ENCODE data around the gene ZNFX1. TPM values are rescaled to one million over a fixed set of nuclear protein-coding genes. Genes with fewer than 3 reads are reported as not detected.
A peak's percentile ranks its signal among the peaks of the same experiment; 100 is the strongest.

Gene ZNFX1
- total and polyA plus RNA-seq, 4 donors: 10.4 to 59.4 (median 35.5) TPM

GRCh38 chr20:49287555-49288249, 9.8 kb upstream of the ZNFX1 start:
- Histone ChIP-seq H3K27ac (ENCODE audit: low read depth in 1 of 2, low read length in 2 of 2) (peak overlapping the region in 1 of 2 donors; percentile 8), H3K36me3 (ENCODE audit: control insufficient read depth in 1 of 2, insufficient read depth in 2 of 2, low read length in 1 of 2) (peaks cover 26 to 28% of the 10 kb centered on the region in 2 donors), H3K4me3 (ENCODE audit: low read length in 2 of 2) (no peak overlapping the region), H3K4me1 (ENCODE audit: control insufficient read depth in 1 of 2, insufficient read depth in 2 of 2, low read length in 2 of 2) (peaks cover 0 to 2% of the 10 kb centered on the region in 2 donors), H3K9me3 (ENCODE audit: control insufficient read depth, low read length) (peaks cover 14% of the 10 kb centered on the region), H3K27me3 (ENCODE audit: control insufficient read depth in 1 of 2, insufficient read depth in 2 of 2, low read length in 1 of 2) (no peaks in the 10 kb centered on the region)
- no peak for ATAC-seq (ENCODE audit: low FRiP score)
- no peak for DNase-seq
- intact Hi-C loops (cut with DNase I): no loop called here

GRCh38 chr20:49286689-49287551, 9.1 kb upstream of the ZNFX1 start:
- peaks cover 14% of the 10 kb centered on the region for H3K9me3 ChIP-seq (ENCODE audit: control insufficient read depth, low read length)
- H3K27me3 ChIP-seq (ENCODE audit: control insufficient read depth in 1 of 2, insufficient read depth in 2 of 2, low read length in 1 of 2): no peaks in the 10 kb centered on the region
- H3K4me1 ChIP-seq (ENCODE audit: control insufficient read depth in 1 of 2, insufficient read depth in 2 of 2, low read length in 2 of 2): peaks cover 0 to 2% of the 10 kb centered on the region in 2 donors
- no peak overlapping the region for H3K27ac ChIP-seq (ENCODE audit: low read depth in 1 of 2, low read length in 2 of 2)
- no peak overlapping the region for H3K4me3 ChIP-seq (ENCODE audit: low read length in 2 of 2)
- intact Hi-C loops (cut with DNase I): no loop called here
- 95 to 97% methylated on average over 16 of the region's 16 CpGs for WGBS, 2 donors
- ATAC-seq (ENCODE audit: low FRiP score): no peak
- peaks cover 28 to 30% of the 10 kb centered on the region in 2 donors for H3K36me3 ChIP-seq (ENCODE audit: control insufficient read depth in 1 of 2, insufficient read depth in 2 of 2, low read length in 1 of 2)
- no peak for DNase-seq

GRCh38 chr20:49285813-49286494, 8.1 kb upstream of the ZNFX1 start:
- H3K9me3 ChIP-seq (ENCODE audit: control insufficient read depth, low read length): peaks cover 14% of the 10 kb centered on the region
- intact Hi-C loops (cut with DNase I): no loop called here
- no peak for ATAC-seq (ENCODE audit: low FRiP score)

GRCh38 chr20:49285233-49285668, 7.4 kb upstream of the ZNFX1 start:
- H3K27me3 ChIP-seq (ENCODE audit: control insufficient read depth in 1 of 2, insufficient read depth in 2 of 2, low read length in 1 of 2): no peaks in the 10 kb centered on the region
- H3K27ac ChIP-seq (ENCODE audit: low read depth in 1 of 2, low read length in 2 of 2): no peak overlapping the region
- no peak for ATAC-seq (ENCODE audit: low FRiP score)
- H3K36me3 ChIP-seq (ENCODE audit: control insufficient read depth in 1 of 2, insufficient read depth in 2 of 2, low read length in 1 of 2): peaks cover 26 to 27% of the 10 kb centered on the region in 2 donors
- H3K4me1 ChIP-seq (ENCODE audit: control insufficient read depth in 1 of 2, insufficient read depth in 2 of 2, low read length in 2 of 2): peaks cover 0 to 2% of the 10 kb centered on the region in 2 donors
- DNase-seq: no peak
- no peak overlapping the region for H3K4me3 ChIP-seq (ENCODE audit: low read length in 2 of 2)
- 88 to 90% methylated on average over 1 of the region's 1 CpG for WGBS, 2 donors
- intact Hi-C loops (cut with DNase I): no loop called here
- peaks cover 14% of the 10 kb centered on the region for H3K9me3 ChIP-seq (ENCODE audit: control insufficient read depth, low read length)

More at GRCh38 chr20:49285813-49286494, 8.1 kb upstream of the ZNFX1 start:
- no peak overlapping the region for H3K27ac ChIP-seq (ENCODE audit: low read depth in 1 of 2, low read length in 2 of 2)
- no peaks in the 10 kb centered on the region for H3K27me3 ChIP-seq (ENCODE audit: control insufficient read depth in 1 of 2, insufficient read depth in 2 of 2, low read length in 1 of 2)
- no peak overlapping the region for H3K4me3 ChIP-seq (ENCODE audit: low read length in 2 of 2)
- DNase-seq: no peak
- peaks cover 28 to 29% of the 10 kb centered on the region in 2 donors for H3K36me3 ChIP-seq (ENCODE audit: control insufficient read depth in 1 of 2, insufficient read depth in 2 of 2, low read length in 1 of 2)
- H3K4me1 ChIP-seq (ENCODE audit: control insufficient read depth in 1 of 2, insufficient read depth in 2 of 2, low read length in 2 of 2): peaks cover 0 to 2% of the 10 kb centered on the region in 2 donors
- 98% methylated on average over 4 of the region's 4 CpGs for WGBS, 2 donors

- H3K4me1 ChIP-seq (ENCODE audit: control insufficient read depth in 1 of 2, insufficient read depth in 2 of 2, low read length in 2 of 2): peaks cover 0 to 2% of the 10 kb centered on the region in 2 donors
- H3K4me3 ChIP-seq (ENCODE audit: low read length in 2 of 2): no peak overlapping the region
- DNase-seq: no peak
- peaks cover 27% of the 10 kb centered on the region in 2 donors for H3K36me3 ChIP-seq (ENCODE audit: control insufficient read depth in 1 of 2, insufficient read depth in 2 of 2, low read length in 1 of 2)
- no peak for ATAC-seq (ENCODE audit: low FRiP score)
- H3K9me3 ChIP-seq (ENCODE audit: control insufficient read depth, low read length): peaks cover 14% of the 10 kb centered on the region
- 93 to 97% methylated on average over 5 of the region's 5 CpGs for WGBS, 2 donors
- no peaks in the 10 kb centered on the region for H3K27me3 ChIP-seq (ENCODE audit: control insufficient read depth in 1 of 2, insufficient read depth in 2 of 2, low read length in 1 of 2)
- H3K27ac ChIP-seq (ENCODE audit: low read depth in 1 of 2, low read length in 2 of 2): no peak overlapping the region
- intact Hi-C loops (cut with DNase I): no loop called here
Measured at GRCh38 chr20:49284818-49285217, 7.0 kb upstream of the ZNFX1 start.

GRCh38 chr20:49283703-49284625, 6.1 kb upstream of the ZNFX1 start:
- no peak overlapping the region for H3K4me3 ChIP-seq (ENCODE audit: low read length in 2 of 2)
- no peak overlapping the region for H3K27ac ChIP-seq (ENCODE audit: low read depth in 1 of 2, low read length in 2 of 2)
- DNase-seq (no peak), ATAC-seq (ENCODE audit: low FRiP score) (no peak)
- intact Hi-C loops (cut with DNase I): no loop called here
- WGBS, 2 donors: 94 to 97% methylated on average over 3 of the region's 3 CpGs
- H3K9me3 ChIP-seq (ENCODE audit: control insufficient read depth, low read length): peaks cover 14% of the 10 kb centered on the region
- peaks cover 0 to 2% of the 10 kb centered on the region in 2 donors for H3K4me1 ChIP-seq (ENCODE audit: control insufficient read depth in 1 of 2, insufficient read depth in 2 of 2, low read length in 2 of 2)
- peaks cover 24 to 27% of the 10 kb centered on the region in 2 donors for H3K36me3 ChIP-seq (ENCODE audit: control insufficient read depth in 1 of 2, insufficient read depth in 2 of 2, low read length in 1 of 2)
- H3K27me3 ChIP-seq (ENCODE audit: control insufficient read depth in 1 of 2, insufficient read depth in 2 of 2, low read length in 1 of 2): no peaks in the 10 kb centered on the region

GRCh38 chr20:49283176-49283702, 5.4 kb upstream of the ZNFX1 start:
- H3K27ac ChIP-seq (ENCODE audit: low read depth in 1 of 2, low read length in 2 of 2): no peak overlapping the region
- H3K27me3 ChIP-seq (ENCODE audit: control insufficient read depth in 1 of 2, insufficient read depth in 2 of 2, low read length in 1 of 2): no peaks in the 10 kb centered on the region
- peaks cover 0 to 2% of the 10 kb centered on the region in 2 donors for H3K4me1 ChIP-seq (ENCODE audit: control insufficient read depth in 1 of 2, insufficient read depth in 2 of 2, low read length in 2 of 2)
- no peak for DNase-seq
- H3K9me3 ChIP-seq (ENCODE audit: control insufficient read depth, low read length): peaks cover 13% of the 10 kb centered on the region
- intact Hi-C loops (cut with DNase I): no loop called here
- no peak for ATAC-seq (ENCODE audit: low FRiP score)
- 94 to 95% methylated on average over 9 of the region's 9 CpGs for WGBS, 2 donors
- H3K4me3 ChIP-seq (ENCODE audit: low read length in 2 of 2): no peak overlapping the region
- H3K36me3 ChIP-seq (ENCODE audit: control insufficient read depth in 1 of 2, insufficient read depth in 2 of 2, low read length in 1 of 2): peaks cover 21 to 27% of the 10 kb centered on the region in 2 donors

Data from aorta (tissue), 5 donors.